Stimulated activated CD4-positive, alpha-beta T cell treated with anti-CD3 and anti-CD28 coated beads, TNF-alpha, amount 100 ng/mL, for 24 hours (primary cell): ENCODE measurements around the gene ASXL3.

ENCODE experiments used
- DNase-seq, 3 experiments: peaks; one replicate each; pipeline ENCODE4 v3.0.0-alpha.2; 2020; ENCODE audit warnings: low read depth in 3 of 3

Gene ASXL3

DNA sequence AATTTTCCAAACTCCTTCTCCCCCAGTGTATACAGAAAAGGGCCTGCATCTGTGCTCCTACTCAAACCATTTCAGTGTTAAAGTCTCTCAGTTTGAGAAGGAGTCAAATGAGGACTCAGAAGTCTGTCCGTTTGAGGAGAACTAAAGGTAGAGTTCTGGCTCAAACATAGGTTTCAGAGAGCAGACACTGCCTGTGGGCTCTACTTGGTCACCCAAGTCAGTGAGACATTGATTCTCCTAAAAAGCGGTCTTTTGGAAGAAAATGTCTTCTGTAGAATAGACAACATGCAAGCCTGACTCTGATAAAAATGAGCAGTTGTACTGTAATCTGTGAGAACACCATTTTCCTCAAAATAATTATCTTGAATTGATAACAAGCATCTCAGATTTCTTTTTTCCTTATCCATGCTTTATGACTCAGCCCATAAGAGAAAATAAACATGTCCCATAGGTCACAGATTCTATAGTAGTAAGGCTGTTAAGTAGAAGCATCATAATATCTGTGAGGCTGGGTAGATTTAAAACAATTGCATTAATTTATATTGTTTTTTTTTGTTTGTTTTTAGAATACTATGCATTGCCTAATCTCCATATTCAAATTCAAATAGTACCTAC lies 82.8 kb downstream of the ASXL3 start:
- no peak for DNase-seq

DNA sequence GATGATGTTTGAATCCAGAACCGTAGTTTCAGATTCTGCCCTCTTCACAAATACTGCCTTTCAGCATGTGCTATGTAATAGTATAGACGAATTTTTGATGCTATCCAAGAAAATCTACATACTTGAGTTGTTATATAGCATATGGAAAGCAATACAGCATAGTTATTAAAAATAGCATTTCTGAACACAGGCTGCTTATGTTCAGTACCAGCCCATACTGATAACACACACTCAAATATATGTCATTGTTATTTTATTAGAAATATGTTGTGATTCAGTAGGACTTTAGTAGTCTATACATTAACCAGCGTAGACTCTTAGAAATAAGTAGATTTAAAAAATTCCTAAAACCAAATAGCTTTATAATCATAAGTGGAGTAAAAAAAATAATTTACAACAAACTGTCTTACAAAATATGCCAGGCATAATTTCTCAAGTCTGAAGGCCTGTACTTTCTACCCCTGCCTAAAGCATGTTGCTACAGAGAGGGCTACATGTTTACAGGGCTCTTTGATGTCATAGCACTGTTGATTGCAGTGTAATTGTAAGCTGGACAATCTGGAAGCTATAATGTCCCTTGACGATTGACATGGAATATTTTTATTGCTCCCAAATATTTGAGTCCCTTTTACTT lies 86.3 kb downstream of the ASXL3 start:
- no peak for DNase-seq

DNA sequence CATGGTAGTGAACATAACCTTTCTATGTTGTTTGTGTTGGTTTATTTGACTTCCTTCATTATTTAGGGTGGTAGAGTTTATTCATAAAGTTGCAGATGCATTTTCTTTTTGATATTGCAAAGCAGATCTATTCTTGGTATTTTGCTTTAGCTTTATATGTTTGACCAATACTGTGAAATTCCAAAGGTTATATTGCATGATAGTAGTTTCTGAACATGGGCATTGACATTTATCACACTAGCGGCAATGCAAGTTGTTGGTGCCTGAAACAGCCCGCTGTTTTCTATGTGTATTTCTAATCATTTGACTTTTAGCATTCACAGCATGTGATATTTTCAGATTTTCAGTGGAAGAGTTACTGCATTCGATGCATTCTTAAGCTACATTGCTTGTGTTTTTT lies 87.2 kb downstream of the ASXL3 start:
- no peak for DNase-seq

DNA sequence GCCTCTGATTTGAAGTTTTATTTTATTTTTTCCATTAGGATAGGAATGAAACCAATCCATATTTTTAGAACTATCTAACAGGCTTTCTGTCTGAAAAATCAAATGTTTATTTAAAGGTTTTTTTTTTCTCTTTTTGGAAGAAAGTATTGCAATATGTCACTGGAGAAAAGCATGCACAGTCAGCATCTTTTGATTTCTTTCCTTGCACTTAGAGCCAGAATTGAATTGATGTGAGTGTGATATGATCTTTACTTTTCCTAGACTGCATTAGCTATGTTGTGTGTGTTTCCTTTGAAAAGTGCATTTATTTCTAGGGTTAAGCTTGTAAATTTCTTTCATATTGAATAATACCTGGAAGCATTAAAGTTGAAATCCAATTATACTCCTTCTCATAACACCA lies 87.6 kb downstream of the ASXL3 start:
- no peak for DNase-seq

DNA sequence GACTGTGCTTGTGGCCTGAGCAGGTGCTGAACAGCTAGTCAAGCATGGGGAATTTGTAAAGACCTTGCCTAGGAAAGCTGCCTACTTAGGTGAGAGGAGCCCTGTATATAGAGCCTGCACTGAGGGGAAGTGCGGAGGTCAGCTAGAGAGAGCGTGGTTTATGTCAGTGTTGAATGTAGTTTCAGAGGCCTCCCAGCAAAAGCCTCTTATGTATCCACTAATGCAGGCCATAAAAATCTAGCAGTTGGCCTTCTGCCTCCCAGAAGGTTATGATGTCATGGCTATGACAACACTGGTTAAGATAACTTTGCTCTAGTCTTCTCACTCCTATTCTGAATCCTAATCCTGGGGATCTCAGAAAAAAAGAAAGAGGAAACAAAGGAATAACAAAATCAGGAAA lies 88.9 kb downstream of the ASXL3 start:
- no peak for DNase-seq

DNA sequence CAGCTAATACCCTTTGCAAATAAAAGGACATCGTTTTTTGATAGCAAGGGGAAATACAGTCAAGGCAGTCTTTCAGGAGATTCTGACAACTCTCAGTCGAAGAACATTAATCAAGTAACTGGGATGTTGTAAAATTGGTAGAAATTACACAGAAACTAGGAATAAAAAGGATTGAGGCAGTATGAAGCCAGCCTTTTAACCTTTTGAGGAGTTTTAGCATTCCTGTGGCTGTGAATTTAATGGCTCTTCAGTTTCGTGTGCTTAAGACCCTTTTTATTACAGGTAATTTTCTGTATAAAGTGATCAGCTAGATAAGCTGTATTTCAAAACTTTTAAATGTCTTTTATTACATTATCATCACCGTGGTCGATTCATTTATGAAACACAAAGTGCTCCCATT lies 91.6 kb downstream of the ASXL3 start:
- DNase-seq: no peak

DNA sequence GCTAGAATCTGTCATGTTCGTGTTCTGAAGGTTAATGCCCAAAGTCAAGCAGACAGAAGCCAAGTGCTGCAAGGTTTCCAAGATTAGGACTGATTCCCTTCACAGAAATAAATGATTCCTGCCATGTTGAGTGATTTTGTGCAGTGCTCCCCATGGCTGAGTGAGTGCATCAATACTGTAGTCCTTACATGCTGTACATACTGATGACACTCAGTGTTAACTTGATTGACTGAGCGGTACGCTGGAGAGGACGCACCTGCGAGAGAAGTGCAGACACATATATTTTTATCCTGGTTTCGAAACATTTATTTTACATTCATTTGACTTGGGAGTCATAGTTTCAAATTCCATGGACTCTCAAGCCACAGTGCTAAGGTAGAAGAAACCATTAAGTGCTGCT lies 92.0 kb downstream of the ASXL3 start:
- DNase-seq: no peak

DNA sequence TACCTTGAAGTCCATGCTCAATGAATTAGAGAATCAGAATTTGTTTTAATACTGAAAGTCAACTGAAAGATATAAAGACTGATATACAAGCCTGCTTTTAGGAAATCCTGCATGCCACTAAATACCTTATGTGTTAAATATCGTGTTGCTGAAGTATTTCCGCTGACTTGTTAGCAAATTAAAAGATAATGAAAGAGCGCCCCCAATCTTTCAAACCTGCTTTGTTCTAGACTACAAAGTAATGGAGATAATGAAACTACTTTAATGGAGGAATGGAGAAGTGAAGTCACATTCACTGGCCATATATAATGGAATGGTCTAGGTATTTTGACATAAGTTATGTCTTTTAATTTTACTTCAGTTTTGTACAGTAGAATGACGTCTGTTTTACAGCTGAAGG lies 95.7 kb downstream of the ASXL3 start:
- DNase-seq: no peak

DNA sequence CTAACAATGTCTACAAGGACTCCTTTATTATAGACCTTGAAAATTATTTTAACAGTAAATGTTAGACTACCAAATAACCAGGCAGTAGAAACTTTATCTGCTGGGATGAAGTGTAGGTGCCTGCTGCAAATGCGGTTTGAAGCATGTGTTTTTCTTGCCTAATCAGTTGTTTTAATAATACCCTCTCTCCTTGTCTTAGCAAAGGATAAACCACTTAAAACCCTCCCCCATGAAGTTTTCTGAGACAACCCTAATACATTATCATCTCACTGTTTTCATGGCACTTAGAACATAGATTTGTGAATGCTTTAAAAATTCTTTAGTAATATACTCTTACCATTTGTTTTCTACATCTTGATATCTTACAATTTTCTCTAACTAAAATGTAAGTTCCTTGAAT lies 98.6 kb downstream of the ASXL3 start:
- no peak for DNase-seq

DNA sequence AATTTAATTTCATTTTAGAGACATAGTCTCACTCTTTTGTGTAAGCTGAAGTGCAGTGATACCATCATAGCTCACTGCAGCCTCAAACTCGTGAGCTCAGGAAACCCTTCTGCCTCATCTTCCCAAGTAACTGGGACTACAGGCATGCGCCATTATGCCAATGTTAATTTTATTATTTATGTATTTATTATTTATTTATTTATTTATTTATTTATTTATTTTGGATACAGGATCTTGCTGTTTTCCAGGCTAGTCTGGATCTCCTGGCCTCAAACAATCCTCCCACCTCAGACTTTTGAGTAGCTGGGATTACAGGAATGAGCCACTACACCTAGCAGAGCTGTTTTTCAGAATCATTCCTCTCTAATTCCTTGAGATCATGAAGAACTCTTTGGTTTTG lies 99.9 kb downstream of the ASXL3 start:
- DNase-seq: no peak

DNA sequence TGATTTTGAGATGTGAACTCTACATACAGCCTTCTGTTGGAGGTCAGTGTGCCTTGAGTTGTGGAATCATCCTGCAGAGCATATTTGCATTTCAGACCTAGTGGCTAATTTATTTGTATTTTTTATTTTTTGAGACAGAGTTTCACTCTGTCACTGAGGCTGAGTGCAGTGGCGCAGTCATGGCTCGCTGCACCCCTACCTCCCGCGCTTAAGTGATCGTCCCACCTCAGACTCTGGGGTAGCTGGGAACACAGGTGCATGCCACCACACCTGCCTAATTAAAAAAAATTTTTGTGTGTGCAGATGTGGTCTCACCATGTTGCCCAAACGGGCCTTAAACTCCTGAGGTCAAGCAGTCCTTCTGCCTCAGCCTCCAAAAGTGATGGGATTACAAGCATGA lies 104.4 kb downstream of the ASXL3 start:
- DNase-seq: no peak

DNA sequence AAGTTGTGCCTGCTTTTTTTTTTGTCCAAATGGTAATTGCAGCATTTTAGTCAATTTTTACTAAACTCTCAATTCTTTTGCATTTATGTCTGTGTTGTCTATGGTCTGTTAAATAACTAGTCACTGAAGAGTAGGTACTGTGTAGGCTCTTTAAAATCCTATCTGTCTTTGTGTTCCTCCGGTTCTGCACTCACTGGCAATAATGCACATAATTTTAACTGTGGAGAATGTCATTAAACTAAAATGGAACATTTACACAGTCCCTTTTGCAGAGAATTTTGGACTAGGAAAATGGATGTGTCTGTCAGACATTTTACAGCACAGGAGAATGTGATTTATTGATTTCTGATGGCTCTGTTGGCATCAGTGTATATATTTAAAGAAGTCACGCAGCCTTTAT lies 116.6 kb downstream of the ASXL3 start:
- no peak for DNase-seq

DNA sequence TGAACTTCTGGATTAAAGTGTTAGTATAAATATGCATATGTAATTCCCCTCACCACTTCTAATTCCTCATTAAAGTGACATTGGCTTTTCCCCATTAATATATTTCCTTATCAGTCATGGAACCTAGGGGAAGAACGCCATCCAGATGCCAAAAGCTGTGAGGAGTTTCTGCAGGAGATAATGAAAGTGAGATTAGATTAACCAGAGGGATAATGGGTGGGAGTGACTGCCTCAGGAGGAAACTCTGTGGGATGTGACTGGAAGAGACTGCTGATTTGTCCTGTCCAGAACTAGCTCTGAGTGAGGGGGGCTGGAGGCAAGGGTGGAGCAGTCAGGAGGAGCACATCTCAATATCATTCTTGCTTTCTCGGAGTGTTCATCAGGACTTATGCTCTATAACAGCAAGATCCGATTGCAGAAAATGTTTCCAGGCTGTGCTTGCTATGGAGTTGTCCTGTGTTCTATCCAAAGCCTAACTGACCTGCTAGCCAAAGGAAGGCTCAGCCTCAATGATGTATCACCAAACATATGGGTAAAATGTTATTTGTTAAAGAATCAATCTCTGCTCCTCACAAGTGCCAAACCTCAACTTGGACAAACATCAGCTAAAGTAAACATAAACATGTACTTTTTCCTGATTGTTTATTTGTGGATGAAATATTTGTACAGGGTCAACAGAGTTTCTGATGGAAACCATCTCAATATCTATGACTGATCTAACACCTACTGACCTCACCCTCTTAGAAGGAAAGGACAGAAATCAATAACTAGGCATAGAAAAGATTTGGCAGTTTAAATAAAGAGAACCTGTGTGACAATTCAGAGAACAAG lies 118.5 kb downstream of the ASXL3 start:
- DNase-seq: no peak

DNA sequence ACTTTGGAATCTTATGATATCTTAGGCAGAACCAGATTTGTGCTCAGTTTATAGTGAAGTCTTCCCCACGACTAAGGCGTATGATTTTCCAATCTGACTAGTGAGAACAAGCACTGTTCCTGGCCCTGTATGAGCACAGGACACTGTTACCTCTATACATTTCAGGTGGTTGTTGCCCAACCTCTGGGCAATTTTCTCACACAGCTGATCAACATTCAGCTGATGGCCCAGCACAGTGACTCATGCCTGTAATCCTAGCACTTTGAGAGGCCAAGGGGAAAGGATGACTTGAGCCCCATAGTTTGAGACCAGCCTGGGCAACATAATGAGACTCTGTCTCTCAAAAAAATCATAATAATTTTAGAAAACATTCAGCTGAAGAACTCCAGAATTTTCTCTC lies 119.5 kb downstream of the ASXL3 start:
- DNase-seq: no peak

DNA sequence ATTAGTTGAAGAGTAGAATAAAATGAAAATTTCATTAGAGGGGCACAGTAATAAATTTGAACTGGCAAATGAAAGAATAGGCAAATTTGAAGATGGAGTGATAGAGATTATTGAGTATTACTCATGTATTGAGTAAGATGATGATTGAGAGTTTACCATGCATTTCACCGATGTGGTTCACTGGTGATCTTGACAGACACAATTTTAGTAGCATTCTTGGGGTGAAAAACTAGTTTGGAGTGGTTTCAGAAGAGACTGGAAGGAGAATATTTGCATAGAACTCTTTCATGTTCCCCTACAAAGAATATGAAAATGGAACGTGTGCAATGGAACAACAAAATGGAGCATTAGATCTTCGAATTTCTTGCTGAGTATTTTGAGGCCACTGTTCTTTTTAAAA lies 121.4 kb downstream of the ASXL3 start:
- no peak for DNase-seq

DNA sequence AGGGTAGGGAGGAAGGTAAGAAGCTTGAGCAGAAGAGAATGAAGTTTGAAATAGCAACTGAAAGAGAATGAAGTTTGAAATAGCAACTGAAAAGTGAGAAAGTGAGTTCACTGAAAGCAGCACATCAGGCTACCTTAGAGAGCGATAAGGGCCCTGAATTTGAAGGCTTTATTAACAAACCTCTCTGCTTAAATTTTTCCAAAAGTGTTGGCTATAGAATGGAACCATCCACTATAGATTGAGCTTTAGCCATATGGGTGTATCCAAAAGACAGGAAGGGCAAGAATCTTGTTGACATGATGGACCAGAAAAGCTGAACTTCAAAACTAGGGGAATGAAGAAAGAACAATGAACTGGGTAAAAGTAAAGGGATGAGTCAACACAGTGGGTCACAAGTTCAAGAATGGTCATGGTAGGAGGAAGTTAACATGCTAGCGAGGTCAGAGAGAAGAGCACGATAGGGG lies 122.5 kb downstream of the ASXL3 start:
- DNase-seq: no peak

DNA sequence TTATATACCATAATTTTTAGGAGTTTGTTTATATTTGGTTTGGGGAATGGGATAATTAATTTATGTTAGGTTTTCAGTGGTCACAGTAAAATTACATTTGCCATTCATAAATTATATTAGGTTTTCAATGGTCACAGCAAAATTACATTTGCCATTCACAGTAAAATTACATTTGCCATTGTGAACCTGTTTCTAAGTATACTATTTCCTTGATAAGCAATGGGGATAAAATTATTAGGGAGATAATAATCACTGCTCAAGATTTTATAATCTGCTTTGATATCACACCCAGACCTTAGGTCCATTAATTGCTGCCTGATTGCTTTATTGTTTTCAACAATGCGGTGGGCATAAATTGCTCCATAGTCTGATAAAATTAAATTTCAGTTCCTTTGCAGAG lies 124.6 kb downstream of the ASXL3 start:
- DNase-seq: no peak

DNA sequence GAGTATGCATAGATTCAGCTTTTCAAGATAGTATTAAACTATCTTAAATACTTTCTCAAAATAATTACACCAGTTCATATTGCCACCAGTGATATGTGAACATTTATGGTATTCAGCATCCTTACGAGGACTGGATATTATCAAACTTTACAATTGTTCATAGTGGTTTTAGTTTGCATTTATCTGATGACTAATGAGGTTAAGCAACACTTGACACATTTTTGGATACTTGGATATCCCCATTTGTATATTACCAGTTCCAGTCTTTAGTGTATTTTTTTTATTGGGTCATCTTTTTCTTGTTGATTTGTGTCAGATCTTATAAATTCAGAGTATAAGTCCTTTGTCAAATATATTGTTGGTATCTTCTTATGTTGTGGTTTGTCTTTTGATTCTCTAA lies 128.4 kb downstream of the ASXL3 start:
- no peak for DNase-seq

DNA sequence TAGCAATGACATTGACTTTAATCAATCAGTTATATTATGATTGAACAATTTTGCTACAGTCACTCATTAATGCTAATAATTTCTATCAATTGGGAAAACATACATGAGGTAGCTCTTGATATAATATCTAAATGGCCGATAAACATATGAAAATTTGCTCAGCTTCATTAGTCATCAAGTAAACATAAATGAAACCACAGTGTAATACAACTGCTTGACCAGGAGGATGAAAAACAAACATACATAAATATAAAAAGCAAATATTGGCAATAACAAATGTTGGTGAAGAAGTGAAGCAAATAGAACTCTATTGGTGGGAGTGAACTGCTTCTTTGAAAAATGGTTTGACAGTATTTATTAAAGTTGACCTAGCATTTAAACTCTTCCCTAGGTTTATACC lies 130.9 kb downstream of the ASXL3 start:
- DNase-seq: no peak

DNA sequence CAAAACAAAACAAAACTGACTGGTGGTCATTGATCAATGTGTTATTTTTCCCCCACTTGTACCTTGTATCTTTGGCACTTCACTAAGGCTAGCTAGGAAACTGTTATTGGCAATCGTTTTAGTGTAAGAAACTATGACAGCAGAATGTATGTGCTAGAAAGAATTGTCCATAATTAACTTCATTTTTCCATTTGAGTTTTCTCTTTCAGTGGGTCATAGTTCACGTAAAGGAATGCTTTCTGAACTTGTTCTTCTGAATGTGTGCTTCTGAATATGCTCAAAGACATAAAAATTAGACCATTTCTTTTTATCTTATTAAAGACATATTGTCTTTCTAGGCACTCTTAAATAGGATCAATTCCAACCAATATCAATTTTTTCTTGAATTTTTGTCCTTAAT lies 132.2 kb downstream of the ASXL3 start:
- no peak for DNase-seq

DNA sequence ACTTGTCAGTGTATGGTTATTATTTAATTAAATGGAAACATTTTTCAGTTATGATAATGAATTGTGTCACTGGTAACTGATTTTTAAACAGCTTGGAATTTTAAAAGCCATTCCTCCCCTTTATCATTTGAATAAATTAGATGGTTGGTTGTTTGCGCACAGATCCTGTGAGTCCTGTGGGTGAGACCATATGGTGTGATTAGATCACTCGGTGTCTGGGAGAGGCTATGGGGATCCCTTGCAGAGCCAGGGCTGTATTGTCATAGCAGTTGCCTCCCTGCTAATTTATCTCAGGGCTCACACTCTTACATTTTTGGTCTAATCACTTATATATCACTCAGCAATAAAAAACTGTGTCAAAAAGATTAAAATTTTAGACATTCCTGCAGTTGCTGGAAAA lies 133.5 kb downstream of the ASXL3 start:
- no peak for DNase-seq

DNA sequence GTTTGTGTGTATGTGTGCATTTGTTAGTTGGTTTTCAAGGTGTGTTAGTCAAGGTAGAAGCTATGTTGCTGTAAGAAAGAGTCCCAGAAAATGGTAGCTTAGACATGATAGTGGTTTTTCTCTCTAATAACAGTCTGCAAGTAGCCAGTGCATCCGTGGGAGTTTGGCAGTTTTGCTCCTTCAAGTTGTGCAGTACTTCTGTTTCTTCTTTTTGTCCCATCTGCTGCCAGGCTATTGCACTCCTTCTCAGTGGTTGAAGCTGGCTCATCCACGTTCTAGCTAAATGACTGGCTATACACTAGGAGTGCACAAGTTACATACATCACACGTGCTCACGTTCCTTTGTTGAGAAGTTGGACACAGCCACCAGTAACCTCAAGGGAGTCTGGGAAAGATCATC lies 134.7 kb downstream of the ASXL3 start:
- DNase-seq: no peak

DNA sequence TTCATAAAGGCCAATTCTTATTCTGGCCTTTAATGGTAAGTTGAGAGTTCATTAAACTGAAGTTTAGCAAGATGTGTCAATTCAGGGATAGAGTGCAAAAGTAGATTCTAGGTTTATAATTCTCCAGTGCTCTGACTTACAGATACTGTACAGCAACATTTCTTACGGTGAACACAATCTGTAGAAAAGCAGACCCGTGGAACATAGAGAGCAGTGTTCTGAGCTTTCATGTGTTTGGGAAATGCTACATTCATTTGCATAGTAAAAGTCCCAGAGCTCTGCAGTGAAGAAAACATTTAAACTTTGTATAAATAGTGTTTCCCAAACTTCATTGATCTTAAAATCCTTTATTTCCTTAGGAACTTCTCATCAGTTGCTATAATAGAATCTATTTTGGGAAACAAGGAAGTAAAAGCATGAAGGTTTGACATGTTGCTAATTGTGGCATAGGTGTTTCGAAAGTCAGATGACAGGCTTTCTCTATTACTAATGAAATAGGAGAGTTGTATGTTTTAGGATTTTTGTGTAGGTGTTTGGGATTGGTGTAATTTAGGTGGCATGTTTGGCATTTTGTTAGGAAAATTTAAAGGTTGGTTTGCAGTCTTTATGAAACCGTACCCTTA lies 138.2 kb downstream of the ASXL3 start:
- DNase-seq: no peak
